NCI-H69 (cell line): ENCODE measurements around the gene CPLANE2.

Experiments used
- DNase-seq: peaks from one replicate; lab custom pipeline; 2025; lab: John Stamatoyannopoulos, UW

CPLANE2 gene

DNA sequence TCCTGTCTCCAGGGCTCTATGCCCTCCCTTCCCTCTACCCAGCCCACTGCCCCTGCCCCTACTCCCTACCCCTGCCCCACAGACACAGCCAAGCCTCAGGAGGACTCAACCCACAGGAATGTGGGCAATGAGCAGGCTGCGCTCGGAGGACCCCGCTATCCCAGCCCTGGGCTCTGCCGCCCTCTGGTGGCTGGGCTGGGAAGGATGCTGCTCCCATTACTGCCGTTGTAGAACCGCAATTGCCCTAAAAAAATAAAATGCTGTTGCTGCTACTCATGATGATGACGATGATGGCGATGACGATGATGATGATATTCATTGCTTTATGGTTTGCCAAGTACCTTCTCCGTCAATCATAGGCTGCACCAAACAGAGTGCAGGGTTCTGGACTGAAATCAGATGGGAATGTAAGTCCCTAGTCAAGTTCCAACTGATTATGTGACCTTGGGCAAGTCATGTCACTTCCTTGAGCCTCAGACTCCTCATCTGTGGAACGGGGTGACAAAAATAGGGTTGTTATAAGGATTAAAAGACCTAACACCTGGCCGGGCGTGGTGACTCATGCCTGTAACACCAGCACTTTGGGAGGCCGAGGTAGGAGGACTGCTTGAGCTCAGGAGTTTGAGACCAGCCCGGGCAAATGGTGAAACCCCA lies 49.1 kb downstream of the CPLANE2 start:
- DNase-seq = peak; percentile 53

- DNase-seq = no peak
Observed at GRCh38 chr1:16186655-16187235, 50.2 kb downstream of the CPLANE2 start.

- DNase-seq = no peak
Observed at GRCh38 chr1:16184557-16185303, 52.3 kb downstream of the CPLANE2 start.

GRCh38 chr1:16183765-16184556 lies 53.0 kb downstream of the CPLANE2 start:
- DNase-seq = no peak

DNA sequence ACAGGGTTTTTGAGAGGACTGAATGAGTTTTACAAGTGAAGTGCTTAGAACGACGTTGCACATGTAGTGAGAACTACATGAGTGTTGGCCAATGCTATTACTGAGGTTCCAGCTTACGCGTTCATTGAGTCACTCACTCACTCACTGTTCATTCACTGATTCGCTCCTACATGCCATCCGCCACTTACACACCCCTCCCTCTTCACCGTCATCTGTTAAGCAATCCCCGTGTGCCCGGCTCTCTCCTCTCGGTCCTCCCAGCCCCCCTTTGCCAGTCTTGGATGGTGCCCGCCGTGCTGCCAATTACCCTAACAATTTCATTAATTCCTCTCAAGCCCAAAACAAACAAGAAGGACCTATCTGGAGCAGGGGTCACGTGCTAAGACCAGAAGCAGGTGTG lies 53.8 kb downstream of the CPLANE2 start:
- DNase-seq = no peak

GRCh38 chr1:16181887-16182719 lies 54.9 kb downstream of the CPLANE2 start:
- no peak for DNase-seq
